SU-DHL-6 (cell line): ENCODE data around the gene COX15.

ENCODE experiments used
- H2AFZ ChIP-seq: fragments of 200-600 bp; sonication (generic); 2 replicates; pipeline ENCODE4 v1.6.1; 2014; ENCODE audit warnings: low read depth, mild to moderate bottlenecking, moderate library complexity, mixed read lengths, antibody characterized with exemption, low read length; ENCODE audit not compliant: severe bottlenecking
- H3F3A ChIP-seq: fragments of 200-600 bp; shearing (Covaris generic); 2 replicates; pipeline ENCODE4 v1.6.0; 2016; ENCODE audit warnings: antibody characterized with exemption, mild to moderate bottlenecking; ENCODE audit not compliant: insufficient read depth
- H3K27ac ChIP-seq: fragments of 200-600 bp; sonication (generic); 2 replicates; pipeline ENCODE4 v1.5.1; 2016; ENCODE audit warnings: low read depth, mild to moderate bottlenecking, low read length, moderate library complexity, mixed read lengths
- H3K27me3 ChIP-seq: fragments of 200-600 bp; sonication (generic), shearing (Covaris generic); 2 replicates; pipeline ENCODE4 v1.6.0; 2014; ENCODE audit warnings: mild to moderate bottlenecking, low read length
- H3K36me3 ChIP-seq: fragments of 200-600 bp; sonication (generic); 2 replicates; pipeline ENCODE4 v1.6.1; 2014; ENCODE audit warnings: mild to moderate bottlenecking, low read length, mixed read lengths
- H3K4me2 ChIP-seq: fragments of 300-600, 200-600 bp; shearing (Covaris generic), sonication (generic); 2 replicates; pipeline ENCODE4 v1.6.0; 2014; ENCODE audit warnings: low read length, low read depth, mild to moderate bottlenecking; ENCODE audit not compliant: poor library complexity, severe bottlenecking
- H3K4me3 ChIP-seq: fragments of 200-600 bp; sonication (generic); 2 replicates; pipeline ENCODE4 v1.5.1; 2014; ENCODE audit warnings: antibody characterized with exemption, low read length, mild to moderate bottlenecking, mixed read lengths; ENCODE audit not compliant: insufficient read depth, poor library complexity, severe bottlenecking
- H3K79me2 ChIP-seq: fragments of 200-600 bp; sonication (generic); 2 replicates; pipeline ENCODE4 v1.6.1; 2014; ENCODE audit warnings: mild to moderate bottlenecking, low read length, moderate library complexity; ENCODE audit not compliant: insufficient read depth
- H3K9ac ChIP-seq: fragments of 200-600 bp; sonication (generic); 2 replicates; pipeline ENCODE4 v1.7.0; 2014; ENCODE audit warnings: mild to moderate bottlenecking, low read length
- H3K9me2 ChIP-seq: fragments of 200-600 bp; sonication (generic); replicated peaks from 2 replicates; pipeline ENCODE4 v1.6.1; 2014; ENCODE audit warnings: low read length; ENCODE audit not compliant: insufficient read depth
- H3K9me3 ChIP-seq: fragments of 200-600 bp; sonication (generic); 2 replicates; pipeline ENCODE4 v1.6.1; 2014; ENCODE audit warnings: low read length, mixed read lengths; ENCODE audit not compliant: insufficient read depth
- H4K20me1 ChIP-seq: fragments of 200-600 bp; sonication (generic); 2 replicates; pipeline ENCODE4 v1.6.1; 2014; ENCODE audit warnings: low read depth, mild to moderate bottlenecking, antibody characterized with exemption, low read length, moderate library complexity, mixed read lengths
- EZH2phosphoT487 ChIP-seq: fragments of 200-600 bp; sonication (generic), shearing (Covaris generic); conservative IDR thresholded peaks from 2 replicates; pipeline ENCODE4 v1.6.1; 2018; ENCODE audit warnings: mild to moderate bottlenecking, antibody characterized with exemption, low read length, moderate library complexity, mixed read lengths
- TF ChIP-seq, protein P1 (sequence below): fragments of 200-600 bp; sonication (generic); IDR thresholded peaks from one replicate; pipeline ENCODE4 v1.5.1; 2017; ENCODE audit warnings: antibody characterized with exemption, mild to moderate bottlenecking, low read length, moderate library complexity; ENCODE audit not compliant: insufficient read depth, poor library complexity, severe bottlenecking

The COX15 gene

DNA sequence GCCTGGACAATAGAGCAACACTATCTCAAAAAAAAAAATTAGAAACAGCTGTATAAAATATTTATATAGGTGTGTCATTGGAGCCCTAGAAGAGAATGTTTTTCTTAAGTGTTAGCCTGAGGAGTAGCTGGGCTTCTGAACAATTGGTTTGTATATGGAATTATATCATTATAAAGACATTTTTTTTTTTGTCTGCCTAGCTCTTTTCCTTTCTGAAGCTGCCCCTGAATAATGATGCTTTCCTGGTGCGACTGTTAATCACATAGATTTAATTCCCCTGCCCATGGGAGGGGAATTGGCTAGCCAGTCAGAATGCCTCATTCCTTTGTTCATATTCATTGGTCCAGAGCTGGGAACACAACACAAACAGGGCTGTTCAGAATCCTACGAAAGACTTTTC is 36.6 kb upstream of the COX15 start:
- Histone ChIP-seq H3K27ac (no peak overlapping the region), H3K9me3 (no peaks in the 10 kb centered on the region), H3F3A (peaks cover 2% of the 10 kb centered on the region; the same call in 1 of the 2 replicates), H2AFZ (no peak overlapping the region), H3K9ac (no peak overlapping the region), H3K27me3 (no peaks in the 10 kb centered on the region), H3K4me3 (no peak overlapping the region), H3K79me2 (no peaks in the 10 kb centered on the region), H4K20me1 (no peaks in the 10 kb centered on the region), H3K36me3 (0 out of 2 replicates have a peak, but pooled peaks cover 3% of the 10 kb centered on the region), H3K4me2 (no peak overlapping the region), H3K9me2 (no peaks in the 10 kb centered on the region)
- TF ChIP-seq, protein P1, sequence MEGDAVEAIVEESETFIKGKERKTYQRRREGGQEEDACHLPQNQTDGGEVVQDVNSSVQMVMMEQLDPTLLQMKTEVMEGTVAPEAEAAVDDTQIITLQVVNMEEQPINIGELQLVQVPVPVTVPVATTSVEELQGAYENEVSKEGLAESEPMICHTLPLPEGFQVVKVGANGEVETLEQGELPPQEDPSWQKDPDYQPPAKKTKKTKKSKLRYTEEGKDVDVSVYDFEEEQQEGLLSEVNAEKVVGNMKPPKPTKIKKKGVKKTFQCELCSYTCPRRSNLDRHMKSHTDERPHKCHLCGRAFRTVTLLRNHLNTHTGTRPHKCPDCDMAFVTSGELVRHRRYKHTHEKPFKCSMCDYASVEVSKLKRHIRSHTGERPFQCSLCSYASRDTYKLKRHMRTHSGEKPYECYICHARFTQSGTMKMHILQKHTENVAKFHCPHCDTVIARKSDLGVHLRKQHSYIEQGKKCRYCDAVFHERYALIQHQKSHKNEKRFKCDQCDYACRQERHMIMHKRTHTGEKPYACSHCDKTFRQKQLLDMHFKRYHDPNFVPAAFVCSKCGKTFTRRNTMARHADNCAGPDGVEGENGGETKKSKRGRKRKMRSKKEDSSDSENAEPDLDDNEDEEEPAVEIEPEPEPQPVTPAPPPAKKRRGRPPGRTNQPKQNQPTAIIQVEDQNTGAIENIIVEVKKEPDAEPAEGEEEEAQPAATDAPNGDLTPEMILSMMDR = no peak
- TF ChIP-seq EZH2phosphoT487 = no peak

GRCh38 chr10:99767901-99768300 is 36.0 kb upstream of the COX15 start:
- H3K27me3 ChIP-seq = no peaks in the 10 kb centered on the region
- H3K36me3 ChIP-seq = 0 out of 2 replicates have a peak, but pooled peaks cover 6% of the 10 kb centered on the region
- no peak for TF ChIP-seq EZH2phosphoT487
- TF ChIP-seq, protein P1 = no peak

GRCh38 chr10:99766302-99766681 is 34.4 kb upstream of the COX15 start:
- Histone ChIP-seq H3K36me3 (0 out of 2 replicates have a peak, but pooled peaks cover 6% of the 10 kb centered on the region), H3K4me3 (no peak overlapping the region), H3K9me3 (no peaks in the 10 kb centered on the region), H3K9ac (no peak overlapping the region), H3K27ac (no peak overlapping the region), H3K79me2 (no peaks in the 10 kb centered on the region), H3F3A (peaks cover 6% of the 10 kb centered on the region; the same call in 1 of the 2 replicates), H3K9me2 (no peaks in the 10 kb centered on the region), H2AFZ (no peak overlapping the region), H3K27me3 (no peaks in the 10 kb centered on the region), H3K4me2 (no peak overlapping the region), H4K20me1 (no peaks in the 10 kb centered on the region)
- TF ChIP-seq, protein P1 = no peak
- no peak for TF ChIP-seq EZH2phosphoT487

More at GRCh38 chr10:99767901-99768300, 36.0 kb upstream of the COX15 start:
- H3K4me3 ChIP-seq = no peak overlapping the region
- peaks cover 6% of the 10 kb centered on the region; the same call in 1 of the 2 replicates for H3F3A ChIP-seq
- no peaks in the 10 kb centered on the region for H3K9me2 ChIP-seq
- no peak overlapping the region for H3K4me2 ChIP-seq
- no peak overlapping the region for H3K9ac ChIP-seq
- no peaks in the 10 kb centered on the region for H3K79me2 ChIP-seq
- H2AFZ ChIP-seq = no peak overlapping the region
- no peaks in the 10 kb centered on the region for H3K9me3 ChIP-seq
- H4K20me1 ChIP-seq = no peaks in the 10 kb centered on the region
- H3K27ac ChIP-seq = no peak overlapping the region
